NCI-H2196 treated with DMSO at 0.1 percent for 48 hours (cell line): ENCODE results near the gene NBR1.
"Not testable (repeated sequence)": the region's sequence is repeated elsewhere in the genome, so short reads cannot be mapped to it uniquely, and the experiment has no call there.

Experiments
- DNase-seq: peaks from one replicate; lab custom pipeline; 2025; ENCODE audit not compliant: unreplicated experiment; lab: John Stamatoyannopoulos, UW

The NBR1 gene

GRCh38 chr17:43155666-43156065 is 15.3 kb upstream of the NBR1 start:
- DNase-seq, result no peak

GRCh38 chr17:43159232-43159631 is 11.8 kb upstream of the NBR1 start:
- DNase-seq, result not testable (repeated sequence)

GRCh38 chr17:43159957-43160356 is 11.1 kb upstream of the NBR1 start:
- not testable (repeated sequence) for DNase-seq

GRCh38 chr17:43165971-43166370 is 5.0 kb upstream of the NBR1 start:
- not testable (repeated sequence) for DNase-seq

GRCh38 chr17:43169561-43170139 is 1.4 kb upstream of the NBR1 start:
- DNase-seq, result no peak

GRCh38 chr17:43170140-43170765 is 761 bp upstream of the NBR1 start:
- peak; percentile 87 for DNase-seq

GRCh38 chr17:43171586-43172487 is 823 bp downstream of the NBR1 start:
- no peak for DNase-seq

- DNase-seq, result no peak
These were observed 4.5 kb downstream of the NBR1 start for GRCh38 chr17:43175213-43176118.

- no peak for DNase-seq
These were observed 5.1 kb downstream of the NBR1 start for GRCh38 chr17:43176119-43176570.

GRCh38 chr17:43183921-43184320 is 12.9 kb downstream of the NBR1 start:
- DNase-seq, result no peak

- DNase-seq, result not testable (repeated sequence)
These were observed 15.6 kb downstream of the NBR1 start for GRCh38 chr17:43186656-43187055.

- DNase-seq, result no peak
These were observed 22.2 kb downstream of the NBR1 start for GRCh38 chr17:43193251-43193650.

GRCh38 chr17:43199633-43200032 is 28.6 kb downstream of the NBR1 start:
- no peak for DNase-seq

- no peak for DNase-seq
These were observed 29.1 kb downstream of the NBR1 start for GRCh38 chr17:43200127-43200526.

GRCh38 chr17:43203013-43203412 is 32.0 kb downstream of the NBR1 start:
- DNase-seq, result not testable (repeated sequence)

GRCh38 chr17:43210576-43210975 is 39.6 kb downstream of the NBR1 start:
- no peak for DNase-seq

GRCh38 chr17:43211123-43211479 is 40.1 kb downstream of the NBR1 start:
- DNase-seq, result no peak

GRCh38 chr17:43211480-43212402 is 40.7 kb downstream of the NBR1 start, which contains the start of gene TMEM106A:
Gene TMEM106A, plus strand, starts transcription at chr17:43211875. Its CDS starts 1,167 bp downstream, at chr17:43213042.
- DNase-seq, result no peak

- no peak for DNase-seq
These were observed 41.9 kb downstream of the NBR1 start for GRCh38 chr17:43212641-43213490.
